ENCODE measurements around the gene ACAN. TPM values are rescaled to one million over a fixed set of nuclear protein-coding genes. Genes with fewer than 3 reads are reported as not detected.
A peak's percentile ranks its signal among the peaks of the same experiment; 100 is the strongest.

ACAN gene
- total and polyA plus RNA-seq, 9 of the 15 experiments (the other 6 are each of a cell fraction or from before 2014, with no cell fraction given) = not detected

- TF ChIP-seq DIDO1 (tag; IDR thresholded peaks at IDR 0.05; ENCODE audit: low read depth) (no peak), BACH1 (tag; IDR thresholded peaks at IDR 0.05) (no peak), EGR1 (conservative IDR thresholded peaks at IDR 0.05) (no peak), ZNF57 (CRISPR knock-in tag; IDR thresholded peaks at IDR 0.05) (no peak)
Observed at GRCh38 chr15:88769161-88769971, 33.9 kb upstream of the ACAN start (continued).

- Histone ChIP-seq H3K36me3 (ENCODE audit: control insufficient read depth, insufficient read depth, low read length) (no peaks in the 10 kb centered on the region), H4K20me1 (replicated peaks; ENCODE audit: control insufficient read depth, insufficient read depth, low read length) (no peaks in the 10 kb centered on the region), H3K9me3 (replicated peaks; ENCODE audit: control insufficient read depth, insufficient read depth, low read depth, low read length) (no peaks in the 10 kb centered on the region), H3K27ac (ENCODE audit: extremely low read depth, low read depth, low read length) (no peak overlapping the region), H3K79me2 (ENCODE audit: control insufficient read depth, insufficient read depth, low read length) (no peaks in the 10 kb centered on the region), H3K27me3 (ENCODE audit: control insufficient read depth in 2 of 2, insufficient read depth in 2 of 2, low read length in 2 of 2) (peaks cover 0 to 2% of the 10 kb centered on the region in 2 experiments; a peak in 3 of 5 replicates), H3K4me2 (ENCODE audit: insufficient read depth, low read length) (no peak overlapping the region), H3K9ac (ENCODE audit: insufficient read depth in 1 of 2, low read depth in 2 of 2, low read length in 2 of 2) (no peak overlapping the region), H3K4me1 (replicated peaks in 1 of 2; ENCODE audit: control insufficient read depth in 2 of 2, insufficient read depth in 2 of 2, low read length in 2 of 2) (no peaks in the 10 kb centered on the region), H3K4me3 (no peak overlapping the region), H2AFZ (ENCODE audit: low read depth, low read length) (no peak overlapping the region), H3K9me1 (ENCODE audit: control insufficient read depth, insufficient read depth, low read length) (no peaks in the 10 kb centered on the region)
- ChIA-PET CTCF (ENCODE audit: low intra/inter-chr PET ratio) (no interaction called here), POLR2A (interaction anchor here (0.7 kb wide), 1 partner anchor 46 kb away, joined by 4 read pairs; no protein-coding TSS in a partner anchor)
- ATAC-seq = no peak
- intact Hi-C loops (cut with micrococcal nuclease) (no loop called here), in situ Hi-C loops (cut with MboI) (no loop called here)
- 4% methylated on average over 4 of the region's 4 CpGs for WGBS (ENCODE audit: insufficient coverage, low coverage, missing lambda C conversion rate)
- no peak for DNase-seq (ENCODE audit: extremely low read depth in 1 of 4, low spot score in 3 of 4)
- BruUV-seq (replicated peaks) = no TSS peak
- TF ChIP-seq RBM15 (IDR thresholded peaks at IDR 0.05; ENCODE audit: insufficient read depth, low read length) (no peak), TGIF2 (CRISPR knock-in tag; IDR thresholded peaks at IDR 0.05) (no peak), ZFP1 (CRISPR knock-in tag; IDR thresholded peaks at IDR 0.05) (peak; percentile 90), CBX3 (IDR thresholded peaks at IDR 0.05; ENCODE audit: borderline replicate concordance in 1 of 2, low read length in 2 of 2) (peak in 1 of 2 experiments; percentile 22; a peak in 1 of 3 replicates)
- FAIRE-seq = no peak
Observed at GRCh38 chr15:88775776-88776175, 27.5 kb upstream of the ACAN start.

Data from K562 (cell line).